Lower leg skin (tissue), 3 donors: ENCODE results near the gene CAPN12.

Experiments used
- POLR2A ChIP-seq, 2 donors: fragments of 450-650 bp; IDR thresholded peaks; one replicate each; pipeline ENCODE4 v1.6.1; 2016 to 2017; ENCODE audit warnings: antibody characterized with exemption in 2 of 2, mild to moderate bottlenecking in 1 of 2, moderate library complexity in 1 of 2
- TF ChIP-seq, protein P1 (sequence below), 3 donors: fragments of 450-650 bp; IDR thresholded peaks; one replicate each; pipeline ENCODE4 v1.5.1; 2016; ENCODE audit warnings: antibody characterized with exemption in 3 of 3, mild to moderate bottlenecking in 3 of 3, moderate library complexity in 2 of 3

DNA sequence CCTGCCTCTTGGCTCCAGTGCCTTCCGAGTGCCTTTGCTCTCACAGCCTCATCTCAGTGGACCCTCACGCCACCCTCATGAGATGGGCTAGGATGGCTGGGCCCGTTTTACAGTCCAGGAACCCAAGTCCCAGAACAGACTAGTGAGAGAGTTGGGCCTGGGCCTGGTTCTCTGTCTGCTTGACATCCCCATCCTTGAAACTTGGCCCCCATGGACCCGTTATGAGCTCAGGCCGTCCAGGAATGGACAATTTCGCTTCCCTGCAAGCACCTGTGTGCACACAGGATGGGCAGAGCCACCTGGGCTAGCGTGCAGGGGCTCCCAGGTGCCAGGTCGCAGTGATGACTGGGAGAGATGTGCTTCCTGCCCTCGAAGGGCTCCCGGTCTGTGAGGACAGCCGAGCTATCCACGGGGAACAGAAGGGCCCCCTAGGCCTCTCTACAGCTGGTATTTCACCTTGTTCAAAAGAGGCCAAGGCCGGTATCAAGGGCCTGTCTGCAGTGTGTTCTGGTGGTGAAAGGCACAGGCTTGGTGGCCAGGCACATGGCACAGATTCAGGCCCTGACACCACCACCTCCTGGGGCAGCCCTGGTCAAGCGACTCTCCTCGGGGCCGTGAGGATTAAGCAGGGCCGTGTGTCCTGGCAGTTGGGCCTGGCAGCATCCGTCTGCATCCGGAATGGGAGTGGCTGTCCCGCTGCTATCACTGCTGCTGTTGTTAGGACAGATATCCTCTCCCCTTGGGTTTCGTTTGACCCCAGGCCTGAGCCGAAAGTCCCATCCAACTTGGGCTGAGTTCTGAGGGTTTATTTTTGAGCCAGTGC lies 38.9 kb downstream of the CAPN12 start:
- TF ChIP-seq, protein P1, sequence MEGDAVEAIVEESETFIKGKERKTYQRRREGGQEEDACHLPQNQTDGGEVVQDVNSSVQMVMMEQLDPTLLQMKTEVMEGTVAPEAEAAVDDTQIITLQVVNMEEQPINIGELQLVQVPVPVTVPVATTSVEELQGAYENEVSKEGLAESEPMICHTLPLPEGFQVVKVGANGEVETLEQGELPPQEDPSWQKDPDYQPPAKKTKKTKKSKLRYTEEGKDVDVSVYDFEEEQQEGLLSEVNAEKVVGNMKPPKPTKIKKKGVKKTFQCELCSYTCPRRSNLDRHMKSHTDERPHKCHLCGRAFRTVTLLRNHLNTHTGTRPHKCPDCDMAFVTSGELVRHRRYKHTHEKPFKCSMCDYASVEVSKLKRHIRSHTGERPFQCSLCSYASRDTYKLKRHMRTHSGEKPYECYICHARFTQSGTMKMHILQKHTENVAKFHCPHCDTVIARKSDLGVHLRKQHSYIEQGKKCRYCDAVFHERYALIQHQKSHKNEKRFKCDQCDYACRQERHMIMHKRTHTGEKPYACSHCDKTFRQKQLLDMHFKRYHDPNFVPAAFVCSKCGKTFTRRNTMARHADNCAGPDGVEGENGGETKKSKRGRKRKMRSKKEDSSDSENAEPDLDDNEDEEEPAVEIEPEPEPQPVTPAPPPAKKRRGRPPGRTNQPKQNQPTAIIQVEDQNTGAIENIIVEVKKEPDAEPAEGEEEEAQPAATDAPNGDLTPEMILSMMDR (IDR thresholded peaks at IDR 0.05), result no peak
- TF ChIP-seq POLR2A (IDR thresholded peaks at IDR 0.05), result no peak
